ENCODE data around the gene IMPG1.

Gene IMPG1

GRCh38 chr6:76072562-76072961, at the start of gene IMPG1:
Gene IMPG1 (minus strand): TSS chr6:76072662. CDS start chr6:76072488, 174 bp downstream.
- no peak for TF ChIP-seq MAX (IDR thresholded peaks at IDR 0.05; ENCODE audit: low read depth, low read length)
- no peak for TF ChIP-seq POLR2A (IDR thresholded peaks at IDR 0.05; ENCODE audit: extremely low read depth, insufficient read length)
- TF ChIP-seq CTCF (IDR thresholded peaks at IDR 0.05; ENCODE audit: low read depth, low read length) = no peak
- no peak for TF ChIP-seq MYC (IDR thresholded peaks at IDR 0.05; ENCODE audit: low read depth, low read length)
- H3K4me3 ChIP-seq (ENCODE audit: low read depth, low read length) = no peak within 1 kb of the TSS
- DNase-seq (ENCODE audit: low read depth) = no peak

GRCh38 chr6:76120302-76120701, 47.8 kb upstream of the IMPG1 start:
- TF ChIP-seq CTCF (IDR thresholded peaks at IDR 0.05; ENCODE audit: low read depth, low read length) (no peak), POLR2A (IDR thresholded peaks at IDR 0.05; ENCODE audit: extremely low read depth, insufficient read length) (no peak), MAX (IDR thresholded peaks at IDR 0.05; ENCODE audit: low read depth, low read length) (no peak)
- H3K4me3 ChIP-seq (ENCODE audit: low read depth, low read length) = no peak overlapping the region
- DNase-seq (ENCODE audit: low read depth) = no peak

GRCh38 chr6:76073281-76073680, 819 bp upstream of the IMPG1 start:
- TF ChIP-seq CTCF (IDR thresholded peaks at IDR 0.05; ENCODE audit: low read depth, low read length) = no peak
- TF ChIP-seq MAX (IDR thresholded peaks at IDR 0.05; ENCODE audit: low read depth, low read length) = no peak
- TF ChIP-seq MYC (IDR thresholded peaks at IDR 0.05; ENCODE audit: low read depth, low read length) = no peak
- no peak for TF ChIP-seq POLR2A (IDR thresholded peaks at IDR 0.05; ENCODE audit: extremely low read depth, insufficient read length)
- DNase-seq (ENCODE audit: low read depth) = no peak
- no peak overlapping the region for H3K4me3 ChIP-seq (ENCODE audit: low read depth, low read length)

GRCh38 chr6:76057469-76057868, 15.0 kb downstream of the IMPG1 start:
- H3K4me3 ChIP-seq (ENCODE audit: low read depth, low read length) = no peak overlapping the region
- DNase-seq (ENCODE audit: low read depth) = peak; percentile 4
- TF ChIP-seq CTCF (IDR thresholded peaks at IDR 0.05; ENCODE audit: low read depth, low read length) (no peak), MAX (IDR thresholded peaks at IDR 0.05; ENCODE audit: low read depth, low read length) (no peak), MYC (IDR thresholded peaks at IDR 0.05; ENCODE audit: low read depth, low read length) (no peak), POLR2A (IDR thresholded peaks at IDR 0.05; ENCODE audit: extremely low read depth, insufficient read length) (no peak)

GRCh38 chr6:76052314-76052713, 20.1 kb downstream of the IMPG1 start:
- no peak for DNase-seq (ENCODE audit: low read depth)
- no peak overlapping the region for H3K4me3 ChIP-seq (ENCODE audit: low read depth, low read length)
- TF ChIP-seq CTCF (IDR thresholded peaks at IDR 0.05; ENCODE audit: low read depth, low read length) = no peak
- TF ChIP-seq POLR2A (IDR thresholded peaks at IDR 0.05; ENCODE audit: extremely low read depth, insufficient read length) = no peak
- TF ChIP-seq MYC (IDR thresholded peaks at IDR 0.05; ENCODE audit: low read depth, low read length) = no peak
- TF ChIP-seq MAX (IDR thresholded peaks at IDR 0.05; ENCODE audit: low read depth, low read length) = no peak

GRCh38 chr6:76043690-76044089, 28.8 kb downstream of the IMPG1 start:
- H3K4me3 ChIP-seq (ENCODE audit: low read depth, low read length) = no peak overlapping the region
- DNase-seq (ENCODE audit: low read depth) = no peak
- TF ChIP-seq MYC (IDR thresholded peaks at IDR 0.05; ENCODE audit: low read depth, low read length) (no peak), MAX (IDR thresholded peaks at IDR 0.05; ENCODE audit: low read depth, low read length) (no peak), POLR2A (IDR thresholded peaks at IDR 0.05; ENCODE audit: extremely low read depth, insufficient read length) (no peak), CTCF (IDR thresholded peaks at IDR 0.05; ENCODE audit: low read depth, low read length) (no peak)
